Neural cell (in vitro differentiated cells): Measurements from ENCODE around the gene CD300LG. TPM values are rescaled to one million over a fixed set of nuclear protein-coding genes. Genes with fewer than 3 reads are reported as not detected.

Experiments used
- H2AFZ ChIP-seq: fragments of 200-600, 300-800 bp; sonication (generic), shearing (Covaris generic); 2 replicates; pipeline ENCODE4 v1.6.0; 2014; ENCODE audit warnings: low read depth, mild to moderate bottlenecking, antibody characterized with exemption, low read length, moderate library complexity
- H3F3A ChIP-seq: fragments of 200-600 bp; shearing (Covaris generic); 2 replicates; pipeline ENCODE4 v1.6.1; 2016; ENCODE audit warnings: mild to moderate bottlenecking, moderate library complexity, mixed read lengths, antibody characterized with exemption, low read length; ENCODE audit not compliant: insufficient read depth, poor library complexity, severe bottlenecking
- H3K27ac ChIP-seq: fragments of 200-600, 300-800 bp; sonication (generic), shearing (Covaris generic); 2 replicates; pipeline ENCODE4 v1.5.1; 2014; ENCODE audit warnings: mild to moderate bottlenecking, low read length, moderate library complexity
- H3K27me3 ChIP-seq: fragments of 300-800, 200-600 bp; sonication (generic), shearing (Covaris generic); 2 replicates; pipeline ENCODE4 v1.6.0; 2014; ENCODE audit warnings: mild to moderate bottlenecking, low read depth, low read length, moderate library complexity; ENCODE audit not compliant: insufficient read depth
- H3K36me3 ChIP-seq: fragments of 300-800, 200-600 bp; sonication (generic), shearing (Covaris generic); 2 replicates; pipeline ENCODE4 v1.5.1; 2014; ENCODE audit warnings: mild to moderate bottlenecking, antibody characterized with exemption, low read length, moderate library complexity; ENCODE audit not compliant: insufficient read depth
- H3K4me2 ChIP-seq: fragments of 300-800, 200-600 bp; sonication (generic), shearing (Covaris generic); 2 replicates; pipeline ENCODE4 v1.6.0; 2014; ENCODE audit warnings: mild to moderate bottlenecking, low read length
- H3K4me3 ChIP-seq: fragments of 300-800, 200-600 bp; sonication (generic), shearing (Covaris generic); 2 replicates; pipeline ENCODE4 v1.5.1; 2014; ENCODE audit warnings: mild to moderate bottlenecking, low read length, moderate library complexity
- H3K79me2 ChIP-seq: fragments of 200-600 bp; shearing (Covaris generic); replicated peaks from 2 replicates; pipeline ENCODE4 v1.6.0; 2014; ENCODE audit warnings: mild to moderate bottlenecking, low read length, moderate library complexity; ENCODE audit not compliant: insufficient read depth
- H3K9ac ChIP-seq: fragments of 300-800, 200-600 bp; sonication (generic), shearing (Covaris generic); 2 replicates; pipeline ENCODE4 v1.6.1; 2016; ENCODE audit warnings: mild to moderate bottlenecking, low read length, mixed read lengths
- H3K9me2 ChIP-seq: fragments of 200-600 bp; shearing (Covaris generic); 2 replicates; pipeline ENCODE4 v1.6.1; 2016; ENCODE audit warnings: mild to moderate bottlenecking, low read length, mixed read lengths; ENCODE audit not compliant: insufficient read depth
- H3K9me3 ChIP-seq: fragments of 200-600, 300-800 bp; sonication (generic), shearing (Covaris generic); 2 replicates; pipeline ENCODE4 v1.6.1; 2016; ENCODE audit warnings: mild to moderate bottlenecking, mixed run types, low read length, moderate library complexity, mixed read lengths
- H4K20me1 ChIP-seq: fragments of 200-600 bp; shearing (Covaris generic); 2 replicates; pipeline ENCODE4 v1.6.1; 2016; ENCODE audit warnings: mild to moderate bottlenecking, mixed run types; ENCODE audit not compliant: insufficient read depth
- CTCF ChIP-seq: fragments of 450-650 bp; IDR thresholded peaks from 2 replicates; pipeline ENCODE4 v1.5.1; 2014; ENCODE audit warnings: antibody characterized with exemption, mild to moderate bottlenecking, moderate library complexity; ENCODE audit not compliant: poor library complexity, severe bottlenecking
- EP300 ChIP-seq: fragments of 450-650 bp; conservative IDR thresholded peaks from 2 replicates; pipeline ENCODE4 v1.6.1; 2014; ENCODE audit warnings: antibody characterized with exemption, mild to moderate bottlenecking, moderate library complexity; ENCODE audit not compliant: poor library complexity, severe bottlenecking
- EZH2 ChIP-seq: fragments of 200-600, 300-800 bp; shearing (Covaris generic), sonication (generic); IDR thresholded peaks from 2 replicates; pipeline ENCODE4 v1.6.1; 2014; ENCODE audit warnings: antibody characterized with exemption, low read length, borderline replicate concordance, mild to moderate bottlenecking; ENCODE audit not compliant: insufficient read depth, poor library complexity, severe bottlenecking
- MXI1 ChIP-seq: fragments of 450-650 bp; conservative IDR thresholded peaks from 2 replicates; pipeline ENCODE4 v1.6.1; 2014; ENCODE audit warnings: antibody characterized with exemption, mild to moderate bottlenecking; ENCODE audit not compliant: poor library complexity, severe bottlenecking
- POLR2AphosphoS5 ChIP-seq: IDR thresholded peaks from 2 replicates; pipeline ENCODE4 v1.6.1; 2012
- RAD21 ChIP-seq: fragments of 450-650 bp; conservative IDR thresholded peaks from 2 replicates; pipeline ENCODE4 v1.6.1; 2014; ENCODE audit warnings: antibody characterized with exemption, mild to moderate bottlenecking, moderate library complexity
- REST ChIP-seq: IDR thresholded peaks from 2 replicates; pipeline ENCODE4 v1.6.1; 2012; ENCODE audit warnings: borderline replicate concordance
- SMC3 ChIP-seq: fragments of 450-650 bp; conservative IDR thresholded peaks from 2 replicates; pipeline ENCODE4 v1.6.1; 2014; ENCODE audit warnings: antibody characterized with exemption, mild to moderate bottlenecking, moderate library complexity; ENCODE audit not compliant: poor library complexity
- TAF1 ChIP-seq: IDR thresholded peaks from 2 replicates; pipeline ENCODE4 v1.6.1; 2012; ENCODE audit warnings: low read depth
- polyA plus RNA-seq: library from polyadenylated mRNA; depleted of rRNA; stranded (reverse); fragments of >200 nt; gene quantifications from 2 replicates; pipeline ENCODE4 v1.2.3, GENCODE V29; 2014

CD300LG gene
- polyA plus RNA-seq, 1 donor from 2014 or later, result not detected

- no peak overlapping the region for H3K4me2 ChIP-seq
- H3K27me3 ChIP-seq, result no peaks in the 10 kb centered on the region
- no peaks in the 10 kb centered on the region for H3F3A ChIP-seq
- no peak overlapping the region for H2AFZ ChIP-seq
- no peak overlapping the region for H3K4me3 ChIP-seq
- TF ChIP-seq RAD21 (no peak), EP300 (no peak), EZH2 (no peak), REST (no peak), MXI1 (no peak), POLR2AphosphoS5 (no peak), CTCF (no peak), SMC3 (no peak), TAF1 (no peak)
- no peaks in the 10 kb centered on the region for H3K79me2 ChIP-seq
- H4K20me1 ChIP-seq, result no peaks in the 10 kb centered on the region
- no peaks in the 10 kb centered on the region for H3K36me3 ChIP-seq
- no peaks in the 10 kb centered on the region for H3K9me3 ChIP-seq
- H3K9me2 ChIP-seq, result no peaks in the 10 kb centered on the region
- no peak overlapping the region for H3K9ac ChIP-seq
- no peak overlapping the region for H3K27ac ChIP-seq
These were observed 45.1 kb upstream of the CD300LG start for GRCh38 chr17:43801844-43802243.

GRCh38 chr17:43803758-43804157, 43.2 kb upstream of the CD300LG start:
- Histone ChIP-seq H3K9me2 (no peaks in the 10 kb centered on the region), H4K20me1 (no peaks in the 10 kb centered on the region), H3K4me3 (no peak overlapping the region), H3K79me2 (no peaks in the 10 kb centered on the region), H3K36me3 (no peaks in the 10 kb centered on the region), H3K4me2 (no peak overlapping the region), H3K9ac (no peak overlapping the region), H3F3A (no peaks in the 10 kb centered on the region), H3K27me3 (no peaks in the 10 kb centered on the region), H2AFZ (no peak overlapping the region), H3K27ac (no peak overlapping the region), H3K9me3 (no peaks in the 10 kb centered on the region)
- no peak for TF ChIP-seq EZH2
- no peak for TF ChIP-seq TAF1
- no peak for TF ChIP-seq SMC3
- no peak for TF ChIP-seq POLR2AphosphoS5
- TF ChIP-seq REST, result no peak
- no peak for TF ChIP-seq RAD21
